ENCODE data around the gene KLF13. TPM values are rescaled to one million over a fixed set of nuclear protein-coding genes. Genes with fewer than 3 reads are reported as not detected.

The KLF13 gene
- total RNA-seq, 2 donors from 2014 or later = 18.7 to 18.9 TPM

DNA sequence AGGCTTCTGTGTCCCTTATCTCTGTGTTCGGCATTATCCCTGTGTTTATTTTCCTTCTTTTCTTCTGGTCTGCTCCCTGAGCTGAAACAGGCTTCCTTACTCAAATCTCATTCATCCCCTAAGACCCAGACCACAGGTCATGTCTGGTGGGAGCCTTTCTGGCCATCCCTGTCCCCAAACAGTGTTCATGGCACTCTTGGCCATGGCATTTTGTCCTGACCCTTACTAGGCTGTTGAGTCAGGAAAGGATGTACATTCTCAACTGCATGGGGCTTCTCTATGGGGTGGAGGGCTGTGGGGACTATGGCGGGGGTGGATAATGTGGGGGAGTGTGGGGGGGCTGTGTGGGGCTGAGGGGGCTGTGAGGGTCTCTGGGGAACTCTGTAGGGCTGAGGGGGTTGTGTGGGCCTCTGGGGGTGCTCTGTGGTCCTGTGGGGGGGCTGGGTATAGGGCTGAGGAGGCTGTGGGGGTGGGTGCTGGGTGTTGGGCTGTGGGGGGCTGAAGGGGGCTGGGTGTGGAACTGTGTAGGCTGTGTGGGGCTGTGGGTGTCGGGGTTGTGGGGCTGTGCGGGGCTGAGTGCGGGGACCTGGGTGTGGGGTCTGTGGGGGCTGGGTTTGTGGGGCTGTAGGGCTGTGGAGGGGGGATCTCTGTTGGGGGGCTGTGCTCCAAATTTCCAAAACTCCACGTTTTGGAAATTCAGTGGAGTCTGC, 64.3 kb downstream of the KLF13 start:
- DNase-seq = peak; percentile 51
- Histone ChIP-seq H3K27me3 (ENCODE audit: control insufficient read depth, insufficient read depth, low read length, poor library complexity, severe bottlenecking) (peaks cover 33% of the 10 kb centered on the region), H3K36me3 (ENCODE audit: control insufficient read depth, insufficient read depth, low read length) (no peaks in the 10 kb centered on the region), H3K9ac (ENCODE audit: extremely low read depth, low read length, poor library complexity, severe bottlenecking) (no peak overlapping the region), H3K4me3 (ENCODE audit: low read length) (no peak overlapping the region), H3K9me3 (ENCODE audit: control insufficient read depth, low read length) (peaks cover 23% of the 10 kb centered on the region), H3K4me1 (ENCODE audit: control insufficient read depth, insufficient read depth, low read length) (no peaks in the 10 kb centered on the region), H3K27ac (ENCODE audit: low read depth, low read length) (no peak overlapping the region)
- Mint-ChIP-seq H3K36me3 (ENCODE audit: low read depth) (peaks cover 2% of the 10 kb centered on the region), H3K9me3 (peaks cover 18% of the 10 kb centered on the region), H3K4me3 (peak overlapping the region; percentile 41), H3K4me1 (peaks cover 17% of the 10 kb centered on the region), H3K27me3 (ENCODE audit: insufficient read depth) (peaks cover 34% of the 10 kb centered on the region), H3K27ac (peak overlapping the region; percentile 41)
- 60 to 70% methylated on average over 2 to 6 of the region's 6 CpGs for WGBS, 2 experiments (ENCODE audit: insufficient coverage in 1 of 2, insufficient read length in 1 of 2)
- TF ChIP-seq, protein P1, sequence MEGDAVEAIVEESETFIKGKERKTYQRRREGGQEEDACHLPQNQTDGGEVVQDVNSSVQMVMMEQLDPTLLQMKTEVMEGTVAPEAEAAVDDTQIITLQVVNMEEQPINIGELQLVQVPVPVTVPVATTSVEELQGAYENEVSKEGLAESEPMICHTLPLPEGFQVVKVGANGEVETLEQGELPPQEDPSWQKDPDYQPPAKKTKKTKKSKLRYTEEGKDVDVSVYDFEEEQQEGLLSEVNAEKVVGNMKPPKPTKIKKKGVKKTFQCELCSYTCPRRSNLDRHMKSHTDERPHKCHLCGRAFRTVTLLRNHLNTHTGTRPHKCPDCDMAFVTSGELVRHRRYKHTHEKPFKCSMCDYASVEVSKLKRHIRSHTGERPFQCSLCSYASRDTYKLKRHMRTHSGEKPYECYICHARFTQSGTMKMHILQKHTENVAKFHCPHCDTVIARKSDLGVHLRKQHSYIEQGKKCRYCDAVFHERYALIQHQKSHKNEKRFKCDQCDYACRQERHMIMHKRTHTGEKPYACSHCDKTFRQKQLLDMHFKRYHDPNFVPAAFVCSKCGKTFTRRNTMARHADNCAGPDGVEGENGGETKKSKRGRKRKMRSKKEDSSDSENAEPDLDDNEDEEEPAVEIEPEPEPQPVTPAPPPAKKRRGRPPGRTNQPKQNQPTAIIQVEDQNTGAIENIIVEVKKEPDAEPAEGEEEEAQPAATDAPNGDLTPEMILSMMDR (conservative IDR thresholded peaks at IDR 0.05) = no peak

DNA sequence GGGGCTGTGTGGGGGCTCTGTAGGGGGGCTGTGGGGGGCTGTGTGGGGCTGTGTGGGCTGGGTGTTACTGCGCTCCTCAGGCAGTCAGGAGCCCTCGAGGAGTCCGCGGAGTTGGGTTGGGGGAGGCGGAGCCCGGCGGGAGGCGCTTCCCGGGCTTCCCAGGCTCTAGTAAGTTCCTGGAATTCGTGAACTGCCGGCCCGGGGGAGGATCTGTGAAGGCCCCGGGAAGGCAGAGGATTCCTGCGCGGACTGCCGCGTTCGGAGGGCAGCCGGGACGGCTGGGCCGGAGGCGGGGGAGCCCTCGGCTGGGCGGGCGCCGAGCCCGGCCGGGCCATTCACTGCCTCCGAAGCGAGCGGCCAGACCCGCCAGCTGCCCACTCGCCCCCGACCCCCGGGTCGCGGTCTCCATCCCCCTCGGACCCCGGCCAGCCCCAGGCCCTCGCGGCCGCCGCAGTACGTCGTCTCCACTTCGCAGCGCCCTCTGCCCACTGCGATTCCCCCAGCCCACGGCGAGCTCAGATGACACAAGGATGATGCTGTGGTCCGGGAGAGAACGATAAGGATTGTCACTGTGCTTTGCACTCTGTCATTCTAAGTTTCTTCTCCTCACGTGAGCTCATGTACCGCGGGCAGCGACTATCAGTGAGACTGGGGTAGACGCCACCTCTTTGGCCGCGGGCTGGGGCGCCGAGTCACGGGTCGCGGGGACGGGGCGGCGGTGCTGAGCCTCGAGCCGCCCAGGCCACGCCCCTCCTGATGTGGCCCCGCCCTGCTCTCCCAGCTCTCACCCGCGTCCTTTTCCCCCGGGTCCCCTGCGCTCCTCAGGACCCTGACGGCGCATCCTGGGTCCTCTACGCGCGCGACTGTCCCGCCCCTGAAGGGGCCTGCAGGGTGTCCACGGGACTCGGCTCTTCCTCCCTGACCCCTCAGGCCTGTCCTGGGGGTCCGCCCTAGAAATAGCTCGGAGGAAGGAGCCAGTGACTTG, 65.3 kb downstream of the KLF13 start:
- WGBS, 2 experiments (ENCODE audit: insufficient coverage in 1 of 2, insufficient read length in 1 of 2) = 1% methylated on average over 21 to 86 of the region's 86 CpGs
- Histone ChIP-seq H3K4me3 (ENCODE audit: low read length) (peak overlapping the region; percentile 84), H3K36me3 (ENCODE audit: control insufficient read depth, insufficient read depth, low read length) (no peaks in the 10 kb centered on the region), H3K4me1 (ENCODE audit: control insufficient read depth, insufficient read depth, low read length) (no peaks in the 10 kb centered on the region), H3K27me3 (ENCODE audit: control insufficient read depth, insufficient read depth, low read length, poor library complexity, severe bottlenecking) (peaks cover 33% of the 10 kb centered on the region), H3K9ac (ENCODE audit: extremely low read depth, low read length, poor library complexity, severe bottlenecking) (peak overlapping the region; percentile 20), H3K27ac (ENCODE audit: low read depth, low read length) (no peak overlapping the region), H3K9me3 (ENCODE audit: control insufficient read depth, low read length) (peaks cover 16% of the 10 kb centered on the region)
- TF ChIP-seq, protein P1 (conservative IDR thresholded peaks at IDR 0.05) = no peak
- Mint-ChIP-seq H3K36me3 (ENCODE audit: low read depth) (peaks cover 2% of the 10 kb centered on the region), H3K4me3 (peak overlapping the region; percentile 64), H3K9me3 (peaks cover 17% of the 10 kb centered on the region), H3K4me1 (peaks cover 17% of the 10 kb centered on the region), H3K27me3 (ENCODE audit: insufficient read depth) (peaks cover 32% of the 10 kb centered on the region), H3K27ac (peak overlapping the region; percentile 78)
- peak; percentile 86 for DNase-seq

DNA sequence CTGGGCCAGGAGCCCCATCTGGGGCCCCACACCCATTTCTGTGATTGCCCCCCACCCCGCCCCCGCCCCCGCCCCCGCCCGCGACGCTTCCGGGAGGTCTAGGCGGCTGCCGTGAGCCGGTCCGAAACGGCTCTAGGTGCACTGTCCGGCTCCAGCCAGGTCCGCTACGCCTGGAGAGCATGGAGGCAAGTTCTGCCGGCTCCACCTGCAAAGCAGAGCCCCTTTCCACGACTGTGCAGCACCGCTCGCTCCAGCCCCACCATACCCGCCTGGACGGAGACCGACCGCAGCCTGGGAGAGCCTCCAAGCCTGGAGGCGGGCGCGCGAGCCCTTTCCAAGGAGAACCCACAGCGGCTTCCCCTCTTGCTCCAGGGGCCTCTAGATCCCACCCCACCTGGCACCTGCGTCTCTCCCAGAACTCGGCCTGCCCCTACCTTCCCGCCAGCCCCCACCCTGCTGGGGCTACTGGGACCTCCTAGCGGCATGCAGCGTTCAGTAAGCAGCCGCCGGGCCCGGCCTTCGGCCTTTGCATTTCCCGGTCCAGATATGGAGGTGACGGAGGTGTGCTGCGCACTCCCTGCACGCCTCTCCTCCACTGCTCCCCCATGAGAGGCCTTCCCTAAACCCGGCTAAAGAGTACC, 66.2 kb downstream of the KLF13 start:
- no peak overlapping the region for H3K9ac ChIP-seq (ENCODE audit: extremely low read depth, low read length, poor library complexity, severe bottlenecking)
- TF ChIP-seq, protein P1 (conservative IDR thresholded peaks at IDR 0.05) = peak; percentile 14
- peaks cover 33% of the 10 kb centered on the region for H3K27me3 ChIP-seq (ENCODE audit: control insufficient read depth, insufficient read depth, low read length, poor library complexity, severe bottlenecking)
- H3K4me3 ChIP-seq (ENCODE audit: low read length) = peak overlapping the region; percentile 68
- no peaks in the 10 kb centered on the region for H3K4me1 ChIP-seq (ENCODE audit: control insufficient read depth, insufficient read depth, low read length)
- peaks cover 12% of the 10 kb centered on the region for H3K9me3 ChIP-seq (ENCODE audit: control insufficient read depth, low read length)
- H3K27ac ChIP-seq (ENCODE audit: low read depth, low read length) = no peak overlapping the region
- H3K27ac Mint-ChIP-seq = no peak overlapping the region
- peaks cover 12% of the 10 kb centered on the region for H3K4me1 Mint-ChIP-seq
- H3K4me3 Mint-ChIP-seq = peak overlapping the region; percentile 64
- WGBS, 2 experiments (ENCODE audit: insufficient coverage in 1 of 2, insufficient read length in 1 of 2) = 9% methylated on average over 37 of the region's 43 CpGs; no CpG with 5 or more reads in 1 of the 2 experiments
- peaks cover 15% of the 10 kb centered on the region for H3K9me3 Mint-ChIP-seq
- no peaks in the 10 kb centered on the region for H3K36me3 ChIP-seq (ENCODE audit: control insufficient read depth, insufficient read depth, low read length)
- peaks cover 2% of the 10 kb centered on the region for H3K36me3 Mint-ChIP-seq (ENCODE audit: low read depth)
- peak; percentile 76 for DNase-seq
- peaks cover 31% of the 10 kb centered on the region for H3K27me3 Mint-ChIP-seq (ENCODE audit: insufficient read depth)
